IMR-90 (cell line): ENCODE data around the gene POFUT2.

Experiments used
- CTCF ChIP-seq: conservative IDR thresholded peaks from 2 replicates; pipeline ENCODE4 v1.5.1; 2012; ENCODE audit warnings: mild to moderate bottlenecking, low read depth, low read length, improper control_type of control experiment
- MXI1 ChIP-seq: IDR thresholded peaks from 2 replicates; pipeline ENCODE4 v1.6.1; 2012; ENCODE audit warnings: low read depth, mild to moderate bottlenecking, low read length, moderate library complexity, borderline replicate concordance
- RAD21 ChIP-seq: IDR thresholded peaks from 2 replicates; pipeline ENCODE4 v1.6.1; 2012; ENCODE audit warnings: low read length, improper control_type of control experiment

- TF ChIP-seq CTCF (no peak), MXI1 (no peak), RAD21 (no peak)
Observed at GRCh38 chr21:45222001-45222400, 65.7 kb downstream of the POFUT2 start.
